HEK293 (cell line): ENCODE results near the gene CATSPERD.
A peak's percentile ranks its signal among the peaks of the same experiment; 100 is the strongest.

Source experiments
- IKZF3 ChIP-seq: fragments of 450-650 bp; IDR thresholded peaks from 2 replicates; pipeline ENCODE4 v1.5.0; 2018; ENCODE audit warnings: missing biosample characterization, mild to moderate bottlenecking, missing genetic modification characterization, moderate library complexity
- INSM2 ChIP-seq: fragments of 450-650 bp; formaldehyde crosslinking; IDR thresholded peaks from 2 replicates; pipeline ENCODE4 v1.5.1; 2016; ENCODE audit warnings: missing biosample characterization, missing genetic modification characterization
- PRDM10 ChIP-seq: fragments of 450-650 bp; formaldehyde crosslinking; IDR thresholded peaks from 2 replicates; pipeline ENCODE4 v1.5.1; 2016; ENCODE audit warnings: missing biosample characterization, missing genetic modification characterization
- SALL2 ChIP-seq: fragments of 450-650 bp; formaldehyde crosslinking; IDR thresholded peaks from 2 replicates; pipeline ENCODE4 v1.5.0; 2017; ENCODE audit warnings: missing biosample characterization, mild to moderate bottlenecking, missing genetic modification characterization, borderline replicate concordance
- YY2 ChIP-seq: fragments of 450-650 bp; formaldehyde crosslinking; IDR thresholded peaks from 2 replicates; pipeline ENCODE4 v1.5.1; 2016; ENCODE audit warnings: missing biosample characterization, missing genetic modification characterization
- ZBTB20 ChIP-seq: fragments of 450-650 bp; formaldehyde crosslinking; IDR thresholded peaks from 2 replicates; pipeline ENCODE4 v1.5.1; 2016; ENCODE audit warnings: missing biosample characterization, missing genetic modification characterization
- ZBTB48 ChIP-seq: fragments of 450-650 bp; formaldehyde crosslinking; IDR thresholded peaks from 2 replicates; pipeline ENCODE4 v1.5.1; 2016; ENCODE audit warnings: missing biosample characterization, missing genetic modification characterization
- ZFHX2 ChIP-seq: fragments of 450-650 bp; formaldehyde crosslinking; conservative IDR thresholded peaks from 2 replicates; pipeline ENCODE4 v1.5.1; 2016; ENCODE audit warnings: missing biosample characterization, missing genetic modification characterization
- ZFP41 ChIP-seq: fragments of 450-650 bp; formaldehyde crosslinking; IDR thresholded peaks from 2 replicates; pipeline ENCODE4 v1.5.1; 2016; ENCODE audit warnings: missing biosample characterization, missing genetic modification characterization, borderline replicate concordance
- ZNF133 ChIP-seq: fragments of 450-650 bp; formaldehyde crosslinking; IDR thresholded peaks from 2 replicates; pipeline ENCODE4 v1.5.1; 2016; ENCODE audit warnings: missing biosample characterization, missing genetic modification characterization
- ZNF184 ChIP-seq: fragments of 450-650 bp; IDR thresholded peaks from 2 replicates; pipeline ENCODE4 v1.5.1; 2018; ENCODE audit warnings: missing biosample characterization, mild to moderate bottlenecking, missing genetic modification characterization
- ZNF529 ChIP-seq: fragments of 450-650 bp; formaldehyde crosslinking; IDR thresholded peaks from 2 replicates; pipeline ENCODE4 v1.5.1; 2017; ENCODE audit warnings: missing genetic modification characterization, missing biosample characterization; ENCODE audit not compliant: insufficient replicate concordance
- ZNF544 ChIP-seq: fragments of 450-650 bp; formaldehyde crosslinking; IDR thresholded peaks from 2 replicates; pipeline ENCODE4 v1.5.0; 2017; ENCODE audit warnings: missing biosample characterization, missing genetic modification characterization
- ZNF548 ChIP-seq: fragments of 450-650 bp; formaldehyde crosslinking; IDR thresholded peaks from 2 replicates; pipeline ENCODE4 v1.5.1; 2016; ENCODE audit warnings: missing biosample characterization, missing genetic modification characterization
- ZNF549 ChIP-seq: fragments of 450-650 bp; IDR thresholded peaks from 2 replicates; pipeline ENCODE4 v1.5.1; 2018; ENCODE audit warnings: missing biosample characterization, missing genetic modification characterization, mild to moderate bottlenecking, inconsistent platforms, moderate library complexity
- ZNF585B ChIP-seq: fragments of 450-650 bp; formaldehyde crosslinking; IDR thresholded peaks from 2 replicates; pipeline ENCODE4 v1.5.1; 2016; ENCODE audit warnings: missing biosample characterization, missing genetic modification characterization
- ZNF600 ChIP-seq: fragments of 450-650 bp; formaldehyde crosslinking; IDR thresholded peaks from 2 replicates; pipeline ENCODE4 v1.5.1; 2016; ENCODE audit warnings: missing biosample characterization, missing genetic modification characterization
- ZNF629 ChIP-seq: fragments of 450-650 bp; formaldehyde crosslinking; IDR thresholded peaks from 2 replicates; pipeline ENCODE4 v1.5.1; 2017; ENCODE audit warnings: missing biosample characterization, missing genetic modification characterization
- ZNF654 ChIP-seq: fragments of 450-650 bp; formaldehyde crosslinking; IDR thresholded peaks from 2 replicates; pipeline ENCODE4 v1.5.1; 2016; ENCODE audit warnings: low read depth, missing biosample characterization, missing genetic modification characterization
- ZNF658 ChIP-seq: fragments of 450-650 bp; formaldehyde crosslinking; IDR thresholded peaks from 2 replicates; pipeline ENCODE4; 2016; ENCODE audit warnings: missing biosample characterization, missing genetic modification characterization
- ZNF701 ChIP-seq: fragments of 450-650 bp; formaldehyde crosslinking; IDR thresholded peaks from 2 replicates; pipeline ENCODE4 v1.5.1; 2016; ENCODE audit warnings: missing biosample characterization, missing genetic modification characterization
- ZNF747 ChIP-seq: fragments of 450-650 bp; formaldehyde crosslinking; IDR thresholded peaks from 2 replicates; pipeline ENCODE4 v1.5.1; 2016; ENCODE audit warnings: missing biosample characterization, missing genetic modification characterization
- TF ChIP-seq, protein P1 (sequence below): fragments of 450-650 bp; IDR thresholded peaks from 2 replicates; pipeline ENCODE4 v1.5.1; 2018; ENCODE audit warnings: missing biosample characterization, missing genetic modification characterization
- TF ChIP-seq, protein P2 (sequence below): fragments of 450-650 bp; formaldehyde crosslinking; IDR thresholded peaks from 2 replicates; pipeline ENCODE4 v1.5.1; 2016; ENCODE audit warnings: missing biosample characterization, missing genetic modification characterization
- TF ChIP-seq, protein P3 (sequence below): fragments of 450-650 bp; formaldehyde crosslinking; IDR thresholded peaks from 2 replicates; pipeline ENCODE4 v1.5.1; 2016; ENCODE audit warnings: missing biosample characterization, missing genetic modification characterization
- TF ChIP-seq, protein P4 (sequence below): fragments of 450-650 bp; formaldehyde crosslinking; IDR thresholded peaks from 2 replicates; pipeline ENCODE4 v1.5.1; 2016; ENCODE audit warnings: missing biosample characterization, missing genetic modification characterization, borderline replicate concordance

Gene CATSPERD

GRCh38 chr19:5695649-5696195, 24.7 kb upstream of the CATSPERD start (continued):
- TF ChIP-seq PRDM10 (no peak), ZNF629 (tag by site-specific recombination) (0 out of 2 replicates have a peak, but pooled peaks have one; percentile 21), SALL2 (tag by site-specific recombination) (no peak), ZNF654 (tag by site-specific recombination) (no peak), ZBTB48 (tag by site-specific recombination) (no peak), IKZF3 (tag by site-specific recombination) (peak; percentile 62), ZNF544 (tag by site-specific recombination) (no peak), ZNF133 (tag by site-specific recombination) (no peak), ZNF658 (tag by site-specific recombination) (no peak), INSM2 (tag by site-specific recombination) (no peak), ZFP41 (no peak), ZBTB20 (tag by site-specific recombination) (peak; percentile 50), ZNF701 (tag by site-specific recombination) (no peak), ZNF184 (tag by site-specific recombination) (no peak), ZNF747 (tag by site-specific recombination) (no peak), YY2 (no peak), ZNF548 (tag by site-specific recombination) (no peak), ZNF585B (tag by site-specific recombination) (no peak), ZNF600 (tag by site-specific recombination) (0 out of 2 replicates have a peak, but pooled peaks have one; percentile 34), ZNF549 (no peak), ZFHX2 (tag by site-specific recombination) (peak; percentile 46), ZNF529 (no peak)
- TF ChIP-seq, protein P1, sequence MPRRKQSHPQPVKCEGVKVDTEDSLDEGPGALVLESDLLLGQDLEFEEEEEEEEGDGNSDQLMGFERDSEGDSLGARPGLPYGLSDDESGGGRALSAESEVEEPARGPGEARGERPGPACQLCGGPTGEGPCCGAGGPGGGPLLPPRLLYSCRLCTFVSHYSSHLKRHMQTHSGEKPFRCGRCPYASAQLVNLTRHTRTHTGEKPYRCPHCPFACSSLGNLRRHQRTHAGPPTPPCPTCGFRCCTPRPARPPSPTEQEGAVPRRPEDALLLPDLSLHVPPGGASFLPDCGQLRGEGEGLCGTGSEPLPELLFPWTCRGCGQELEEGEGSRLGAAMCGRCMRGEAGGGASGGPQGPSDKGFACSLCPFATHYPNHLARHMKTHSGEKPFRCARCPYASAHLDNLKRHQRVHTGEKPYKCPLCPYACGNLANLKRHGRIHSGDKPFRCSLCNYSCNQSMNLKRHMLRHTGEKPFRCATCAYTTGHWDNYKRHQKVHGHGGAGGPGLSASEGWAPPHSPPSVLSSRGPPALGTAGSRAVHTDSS (tag by site-specific recombination) = no peak
- TF ChIP-seq, protein P2, sequence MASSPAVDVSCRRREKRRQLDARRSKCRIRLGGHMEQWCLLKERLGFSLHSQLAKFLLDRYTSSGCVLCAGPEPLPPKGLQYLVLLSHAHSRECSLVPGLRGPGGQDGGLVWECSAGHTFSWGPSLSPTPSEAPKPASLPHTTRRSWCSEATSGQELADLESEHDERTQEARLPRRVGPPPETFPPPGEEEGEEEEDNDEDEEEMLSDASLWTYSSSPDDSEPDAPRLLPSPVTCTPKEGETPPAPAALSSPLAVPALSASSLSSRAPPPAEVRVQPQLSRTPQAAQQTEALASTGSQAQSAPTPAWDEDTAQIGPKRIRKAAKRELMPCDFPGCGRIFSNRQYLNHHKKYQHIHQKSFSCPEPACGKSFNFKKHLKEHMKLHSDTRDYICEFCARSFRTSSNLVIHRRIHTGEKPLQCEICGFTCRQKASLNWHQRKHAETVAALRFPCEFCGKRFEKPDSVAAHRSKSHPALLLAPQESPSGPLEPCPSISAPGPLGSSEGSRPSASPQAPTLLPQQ (tag by site-specific recombination) = peak; percentile 83
- TF ChIP-seq, protein P3, sequence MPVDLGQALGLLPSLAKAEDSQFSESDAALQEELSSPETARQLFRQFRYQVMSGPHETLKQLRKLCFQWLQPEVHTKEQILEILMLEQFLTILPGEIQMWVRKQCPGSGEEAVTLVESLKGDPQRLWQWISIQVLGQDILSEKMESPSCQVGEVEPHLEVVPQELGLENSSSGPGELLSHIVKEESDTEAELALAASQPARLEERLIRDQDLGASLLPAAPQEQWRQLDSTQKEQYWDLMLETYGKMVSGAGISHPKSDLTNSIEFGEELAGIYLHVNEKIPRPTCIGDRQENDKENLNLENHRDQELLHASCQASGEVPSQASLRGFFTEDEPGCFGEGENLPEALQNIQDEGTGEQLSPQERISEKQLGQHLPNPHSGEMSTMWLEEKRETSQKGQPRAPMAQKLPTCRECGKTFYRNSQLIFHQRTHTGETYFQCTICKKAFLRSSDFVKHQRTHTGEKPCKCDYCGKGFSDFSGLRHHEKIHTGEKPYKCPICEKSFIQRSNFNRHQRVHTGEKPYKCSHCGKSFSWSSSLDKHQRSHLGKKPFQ = no peak
- TF ChIP-seq, protein P4, sequence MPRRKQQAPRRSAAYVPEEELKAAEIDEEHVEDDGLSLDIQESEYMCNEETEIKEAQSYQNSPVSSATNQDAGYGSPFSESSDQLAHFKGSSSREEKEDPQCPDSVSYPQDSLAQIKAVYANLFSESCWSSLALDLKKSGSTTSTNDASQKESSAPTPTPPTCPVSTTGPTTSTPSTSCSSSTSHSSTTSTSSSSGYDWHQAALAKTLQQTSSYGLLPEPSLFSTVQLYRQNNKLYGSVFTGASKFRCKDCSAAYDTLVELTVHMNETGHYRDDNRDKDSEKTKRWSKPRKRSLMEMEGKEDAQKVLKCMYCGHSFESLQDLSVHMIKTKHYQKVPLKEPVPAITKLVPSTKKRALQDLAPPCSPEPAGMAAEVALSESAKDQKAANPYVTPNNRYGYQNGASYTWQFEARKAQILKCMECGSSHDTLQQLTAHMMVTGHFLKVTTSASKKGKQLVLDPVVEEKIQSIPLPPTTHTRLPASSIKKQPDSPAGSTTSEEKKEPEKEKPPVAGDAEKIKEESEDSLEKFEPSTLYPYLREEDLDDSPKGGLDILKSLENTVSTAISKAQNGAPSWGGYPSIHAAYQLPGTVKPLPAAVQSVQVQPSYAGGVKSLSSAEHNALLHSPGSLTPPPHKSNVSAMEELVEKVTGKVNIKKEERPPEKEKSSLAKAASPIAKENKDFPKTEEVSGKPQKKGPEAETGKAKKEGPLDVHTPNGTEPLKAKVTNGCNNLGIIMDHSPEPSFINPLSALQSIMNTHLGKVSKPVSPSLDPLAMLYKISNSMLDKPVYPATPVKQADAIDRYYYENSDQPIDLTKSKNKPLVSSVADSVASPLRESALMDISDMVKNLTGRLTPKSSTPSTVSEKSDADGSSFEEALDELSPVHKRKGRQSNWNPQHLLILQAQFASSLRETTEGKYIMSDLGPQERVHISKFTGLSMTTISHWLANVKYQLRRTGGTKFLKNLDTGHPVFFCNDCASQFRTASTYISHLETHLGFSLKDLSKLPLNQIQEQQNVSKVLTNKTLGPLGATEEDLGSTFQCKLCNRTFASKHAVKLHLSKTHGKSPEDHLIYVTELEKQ (tag by site-specific recombination) = no peak
